Esophagus squamous epithelium (tissue), 5 donors: ENCODE data around the gene ZNF516. TPM values are rescaled to one million over a fixed set of nuclear protein-coding genes. Genes with fewer than 3 reads are reported as not detected.

Experiments used
- DNase-seq: peaks from one replicate; lab custom pipeline; 2025; lab: John Stamatoyannopoulos, UW
- H3K27ac ChIP-seq, 4 donors: fragments of 200-600 bp; sonication (generic); one replicate each; pipeline ENCODE4 v1.5.1; 2016 to 2019; ENCODE audit warnings: mild to moderate bottlenecking in 1 of 4
- H3K27me3 ChIP-seq, 4 donors: fragments of 200-600 bp; sonication (generic); 1 replicate in 3 of 4; 2 replicates in 1 of 4; pipeline versions ENCODE4 v1.5.1 to v1.6.0; 2017 to 2021; ENCODE audit warnings: antibody characterized with exemption in 1 of 4
- H3K36me3 ChIP-seq, 3 donors: fragments of 200-600 bp; sonication (generic); one replicate each; pipeline ENCODE4 v1.5.1; 2016 to 2019
- H3K4me1 ChIP-seq, 3 donors: fragments of 200-600 bp; sonication (generic); one replicate each; pipeline ENCODE4 v1.5.1; 2017 to 2019
- H3K4me3 ChIP-seq, 4 donors: fragments of 200-600 bp; sonication (generic); 1 replicate in 3 of 4; 2 replicates in 1 of 4; pipeline ENCODE4 v1.5.1; 2016 to 2019; ENCODE audit warnings: mild to moderate bottlenecking in 2 of 4, moderate library complexity in 1 of 4
- H3K9me3 ChIP-seq, 3 donors: fragments of 200-600 bp; sonication (generic); one replicate each; pipeline ENCODE4 v1.5.1; 2016 to 2019
- CTCF ChIP-seq, 6 experiments: fragments of 450-650 bp in 4 of 6; fragments of 200-600 bp in 2 of 6; sonication (generic) in 2 of 6; IDR thresholded peaks; one replicate each; pipeline ENCODE4 v1.5.1; 2016 to 2019; ENCODE audit warnings: antibody characterized with exemption in 6 of 6, mild to moderate bottlenecking in 4 of 6, moderate library complexity in 4 of 6
- POLR2A ChIP-seq, 4 donors: fragments of 450-650 bp; IDR thresholded peaks; one replicate each; pipeline ENCODE4 v1.6.1; 2017; ENCODE audit warnings: antibody characterized with exemption in 4 of 4, mild to moderate bottlenecking in 4 of 4, moderate library complexity in 3 of 4
- WGBS, 2 donors: methylation state at CpG; one replicate each; pipeline ENCODE4 v1.1.5; 2018; 5-methylcytosine and 5-hydroxymethylcytosine counted together
- intact Hi-C: fragments of 100-400 bp; cut with DNase I; formaldehyde crosslinking; loops from one replicate; pipeline ENCODE4 v1.15.0; 2022
- total RNA-seq, 4 donors: library from RNA; depleted of rRNA; stranded (reverse); fragments of >200 nt; gene quantifications; one replicate each; pipeline ENCODE4 v1.1.0, GENCODE V29; 2016
- donor health status: DM: yes; HTN: yes; CAD: no.

ZNF516 gene
- total RNA-seq, 4 donors from 2014 or later = 18.0 to 23.9 (median 19.2) TPM

GRCh38 chr18:76462326-76462694 is 32.7 kb downstream of the ZNF516 start:
- DNase-seq = no peak
- no peaks in the 10 kb centered on the region for H3K9me3 ChIP-seq
- H3K4me3 ChIP-seq = no peak overlapping the region
- WGBS, 2 donors = 87 to 89% methylated on average over 11 to 12 of the region's 12 CpGs
- no peaks in the 10 kb centered on the region for H3K27me3 ChIP-seq
- intact Hi-C loops = no loop called here
- peaks cover 0 to 41% (median 0%) of the 10 kb centered on the region in 3 donors for H3K36me3 ChIP-seq
- no peak overlapping the region for H3K27ac ChIP-seq
- peaks cover 10 to 27% (median 22%) of the 10 kb centered on the region in 3 donors for H3K4me1 ChIP-seq
- TF ChIP-seq POLR2A (IDR thresholded peaks at IDR 0.05) (no peak), CTCF (IDR thresholded peaks at IDR 0.05) (no peak)

- WGBS, 2 donors = 93 to 94% methylated on average over 18 to 22 of the region's 27 CpGs
- Histone ChIP-seq H3K4me3 (no peak overlapping the region), H3K27me3 (no peaks in the 10 kb centered on the region), H3K4me1 (peaks cover 10 to 26% (median 22%) of the 10 kb centered on the region in 3 donors), H3K27ac (no peak overlapping the region), H3K36me3 (peaks cover 0 to 41% (median 0%) of the 10 kb centered on the region in 3 donors), H3K9me3 (no peaks in the 10 kb centered on the region)
- TF ChIP-seq CTCF (IDR thresholded peaks at IDR 0.05) = no peak
- TF ChIP-seq POLR2A (IDR thresholded peaks at IDR 0.05) = no peak
- DNase-seq = no peak
- intact Hi-C loops = no loop called here
Observed at GRCh38 chr18:76461692-76462325, 33.2 kb downstream of the ZNF516 start.

- no peaks in the 10 kb centered on the region for H3K9me3 ChIP-seq
- intact Hi-C loops = no loop called here
- no peak for DNase-seq
- peaks cover 0 to 41% (median 0%) of the 10 kb centered on the region in 3 donors for H3K36me3 ChIP-seq
- H3K27ac ChIP-seq = peak overlapping the region in 1 of 4 donors; percentile 75
- 87 to 94% methylated on average over 6 to 8 of the region's 8 CpGs for WGBS, 2 donors
- H3K27me3 ChIP-seq = no peaks in the 10 kb centered on the region
- TF ChIP-seq CTCF (IDR thresholded peaks at IDR 0.05) = no peak
- no peak for TF ChIP-seq POLR2A (IDR thresholded peaks at IDR 0.05)
- no peak overlapping the region for H3K4me3 ChIP-seq
- H3K4me1 ChIP-seq = peaks cover 10 to 30% (median 22%) of the 10 kb centered on the region in 3 donors
Observed at GRCh38 chr18:76461148-76461547, 33.9 kb downstream of the ZNF516 start.

- H3K4me1 ChIP-seq = peaks cover 10 to 37% (median 22%) of the 10 kb centered on the region in 3 donors
Observed at GRCh38 chr18:76460482-76460881, 34.6 kb downstream of the ZNF516 start.

More at GRCh38 chr18:76460482-76460881, 34.6 kb downstream of the ZNF516 start:
- no peak overlapping the region for H3K4me3 ChIP-seq
- intact Hi-C loops = no loop called here
- peaks cover 0 to 41% (median 0%) of the 10 kb centered on the region in 3 donors for H3K36me3 ChIP-seq
- no peaks in the 10 kb centered on the region for H3K27me3 ChIP-seq
- TF ChIP-seq POLR2A (IDR thresholded peaks at IDR 0.05) (no peak), CTCF (IDR thresholded peaks at IDR 0.05) (no peak)
- no peaks in the 10 kb centered on the region for H3K9me3 ChIP-seq
- WGBS, 2 donors = 57 to 58% methylated on average over 8 to 9 of the region's 9 CpGs
- no peak for DNase-seq
- H3K27ac ChIP-seq = peak overlapping the region; percentile 35 to 80 (median 71)
